CD4-positive, alpha-beta T cell treated with Interferon gamma for 1 hour (primary cell): Measurements from ENCODE around the gene UST.

ENCODE experiments used
- DNase-seq: peaks from one replicate; pipeline ENCODE4 v3.0.0-alpha.2; 2020

UST gene

DNA sequence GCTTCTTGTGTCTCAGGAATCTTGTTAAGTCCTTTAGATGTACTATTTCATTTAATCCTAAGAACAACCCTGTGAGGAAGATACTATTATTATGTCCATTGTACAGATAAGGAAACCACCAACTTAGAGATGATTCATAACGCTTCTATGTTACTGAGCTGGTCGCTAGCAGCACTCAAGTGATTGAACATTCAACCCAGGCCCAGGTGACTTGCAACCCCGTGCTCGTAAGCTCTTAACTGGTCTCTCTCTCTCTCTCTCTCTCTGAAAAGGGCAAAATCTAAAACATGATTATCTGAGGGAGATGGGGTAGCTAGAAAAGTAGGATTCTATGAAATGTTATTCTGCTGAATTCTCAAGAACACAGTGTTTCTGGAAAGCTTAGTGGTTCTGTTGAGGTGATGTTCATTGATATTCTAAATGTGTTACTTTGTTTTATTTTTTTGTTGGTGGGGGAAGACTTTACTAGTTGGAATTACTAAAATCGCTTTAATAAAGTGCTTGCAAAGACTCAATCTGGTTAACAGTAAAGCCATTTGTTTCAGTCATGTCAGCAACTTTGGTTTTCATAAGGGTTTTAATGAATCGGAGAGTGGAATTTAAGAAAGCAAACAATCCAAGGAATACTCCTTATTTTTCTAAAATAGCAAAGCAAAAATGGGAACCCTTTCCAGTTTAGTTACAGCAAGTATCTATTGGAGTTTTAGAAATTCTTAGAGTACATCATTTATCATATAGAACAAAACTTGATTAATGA, 305.7 kb downstream of the UST start:
- no peak for DNase-seq

DNA sequence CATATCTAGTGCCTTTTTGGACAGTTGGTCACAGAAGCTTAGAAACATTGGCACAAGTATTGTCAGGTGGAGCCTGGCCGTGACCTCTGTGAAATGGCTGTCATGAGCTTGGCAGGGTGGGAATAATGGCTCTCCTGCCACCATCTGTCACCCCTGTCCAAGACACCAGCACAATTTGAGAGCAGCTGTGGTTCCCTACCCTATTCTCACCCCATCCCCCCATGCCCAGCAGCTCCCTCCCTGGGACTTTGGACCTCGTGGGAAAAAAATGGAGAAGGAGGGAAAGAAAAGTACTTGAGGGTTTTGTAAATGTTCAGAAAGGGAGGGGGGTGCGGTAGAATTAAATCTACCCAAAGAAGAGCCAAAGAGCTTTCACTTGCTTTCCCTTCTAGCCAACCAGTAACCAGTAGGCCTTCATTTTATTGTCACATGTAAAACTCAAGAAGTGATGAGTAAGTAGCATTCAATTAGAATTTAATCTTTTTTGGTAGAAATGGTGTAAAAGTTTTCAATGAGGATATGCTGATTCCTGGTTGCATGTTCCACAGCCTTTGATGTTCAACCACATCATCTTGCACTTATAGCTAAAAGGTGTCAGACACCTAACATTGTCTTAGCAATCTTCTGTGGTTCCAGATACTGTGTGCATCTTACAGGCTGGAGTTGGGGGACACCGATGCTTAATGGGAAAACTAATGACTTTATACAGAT, 307.2 kb downstream of the UST start:
- DNase-seq = no peak

DNA sequence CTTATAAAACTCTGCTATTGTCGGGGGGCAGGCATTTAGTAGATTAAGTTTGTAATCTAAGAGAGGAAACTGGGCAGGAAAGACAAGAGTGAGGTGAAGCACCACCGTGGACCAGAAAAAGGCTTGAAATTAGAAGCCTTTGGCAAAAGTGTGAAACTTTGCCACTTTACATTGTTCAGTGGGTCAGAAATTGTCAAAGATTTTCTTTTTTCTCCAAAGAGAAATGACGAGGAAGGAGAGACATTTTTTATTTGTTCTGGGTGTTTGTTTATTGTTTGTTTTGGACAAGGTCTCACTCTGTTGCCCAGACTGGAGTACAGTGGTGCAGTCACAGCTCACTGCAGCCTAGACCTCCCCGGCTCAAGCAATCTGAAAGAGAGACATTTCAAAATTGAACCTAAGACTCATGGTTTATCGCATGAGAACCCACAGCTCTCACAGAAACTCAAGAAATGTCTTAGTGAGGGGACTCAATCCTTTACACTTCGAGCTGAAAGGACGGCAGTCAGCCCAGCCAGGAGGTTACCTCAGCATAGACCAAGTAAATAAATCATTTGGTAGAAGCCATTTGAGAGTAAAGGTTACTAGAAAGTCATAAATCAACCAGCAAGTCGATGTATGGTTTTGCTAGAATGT, 307.8 kb downstream of the UST start:
- no peak for DNase-seq

DNA sequence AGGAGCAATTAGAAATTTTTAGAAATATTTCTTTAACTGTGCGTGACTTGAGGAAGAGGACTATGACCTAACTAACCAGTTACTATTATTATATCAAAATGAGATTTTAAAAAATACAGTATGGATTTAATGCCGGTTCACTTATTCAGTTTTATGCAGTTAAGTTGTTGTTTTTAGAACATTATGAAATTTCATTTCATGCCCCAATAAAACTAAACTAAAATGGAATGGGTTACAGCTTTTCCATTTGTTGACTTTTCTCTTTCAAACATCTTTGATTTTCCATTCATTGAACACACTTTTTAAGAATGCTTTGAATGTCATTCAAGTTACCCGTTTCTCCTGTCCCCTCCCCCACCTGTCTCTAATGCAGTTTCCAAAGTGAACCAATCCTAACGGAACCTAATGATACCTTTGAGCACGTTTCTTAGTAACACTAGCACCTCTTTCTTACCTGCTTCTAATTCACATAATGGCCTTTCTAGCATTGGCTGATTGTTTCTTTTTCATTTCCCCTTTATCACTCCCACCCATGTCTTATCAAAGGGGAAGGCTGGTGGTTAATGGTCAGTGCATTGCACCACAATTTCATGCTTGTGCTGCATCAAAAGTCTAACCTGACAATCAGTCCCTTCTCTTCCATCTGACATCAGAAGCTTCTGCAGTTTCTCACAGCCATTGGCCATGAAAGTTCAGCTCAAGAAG, 308.5 kb downstream of the UST start:
- no peak for DNase-seq

DNA sequence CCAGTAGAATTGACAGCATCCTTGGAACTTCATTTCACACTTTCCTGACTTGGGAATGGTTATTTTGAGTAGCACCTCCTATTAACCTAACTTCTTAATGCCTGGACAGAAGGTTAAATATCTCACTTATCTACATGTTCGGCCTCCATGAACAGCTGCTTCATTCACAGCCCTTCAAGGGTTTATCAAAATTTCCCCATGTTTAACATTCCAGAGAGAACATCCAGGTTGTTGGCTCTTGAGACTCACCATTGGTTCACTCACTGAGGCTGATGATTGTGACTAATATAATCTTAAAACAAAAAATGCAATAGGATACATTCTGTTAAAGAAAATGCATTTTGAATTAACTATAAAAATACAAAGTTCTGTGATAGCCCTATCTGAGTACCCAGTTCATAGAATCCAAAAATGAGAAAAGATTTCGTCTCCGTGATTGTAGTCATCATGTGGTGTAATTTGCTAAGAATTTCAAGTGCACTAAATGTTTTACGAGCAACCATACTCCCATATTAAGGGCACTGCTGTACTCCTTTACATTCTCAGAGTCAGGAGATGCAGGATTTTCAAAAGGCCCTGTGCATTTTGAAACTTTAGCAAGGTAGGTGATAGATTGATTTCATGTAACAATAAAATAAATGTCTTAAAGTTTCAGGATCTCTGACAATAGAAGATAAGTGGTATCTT, 310.1 kb downstream of the UST start:
- DNase-seq = no peak

DNA sequence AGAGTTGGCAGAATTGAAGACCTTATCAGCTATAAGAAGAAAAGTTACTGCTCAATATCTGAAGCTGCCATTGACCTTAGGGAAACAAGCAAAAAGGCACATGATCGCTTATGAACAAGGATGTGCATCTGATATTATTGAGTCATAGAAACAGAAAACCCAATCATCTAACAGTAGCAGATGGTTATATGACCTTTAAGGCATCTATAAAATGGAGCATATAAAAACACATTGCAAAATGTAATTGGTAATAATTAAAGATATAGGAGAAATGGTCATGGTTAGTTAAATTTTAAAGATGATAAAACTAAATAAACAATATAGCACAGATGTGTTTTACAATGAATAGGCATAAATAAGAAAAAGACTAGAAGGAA, 310.6 kb downstream of the UST start:
- no peak for DNase-seq

DNA sequence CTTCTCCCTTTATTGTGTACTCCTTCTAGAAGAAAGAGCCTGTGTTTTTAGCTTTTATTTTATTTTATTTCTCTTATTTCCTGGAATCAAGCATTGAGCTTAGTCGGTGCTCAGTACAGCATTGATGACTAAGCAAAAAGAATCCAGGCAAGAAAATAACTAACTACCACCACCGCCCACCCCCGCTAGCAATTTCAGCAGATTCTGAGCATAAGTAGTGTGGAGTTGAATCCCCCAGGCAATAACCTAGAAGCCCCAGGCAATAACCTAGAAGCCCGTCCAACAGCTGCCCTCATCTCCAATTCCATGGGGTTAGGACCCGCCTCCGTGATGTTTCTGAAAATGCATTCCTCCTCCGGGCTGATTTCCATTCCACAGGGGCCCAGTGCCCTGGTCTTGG, 312.7 kb downstream of the UST start:
- no peak for DNase-seq

DNA sequence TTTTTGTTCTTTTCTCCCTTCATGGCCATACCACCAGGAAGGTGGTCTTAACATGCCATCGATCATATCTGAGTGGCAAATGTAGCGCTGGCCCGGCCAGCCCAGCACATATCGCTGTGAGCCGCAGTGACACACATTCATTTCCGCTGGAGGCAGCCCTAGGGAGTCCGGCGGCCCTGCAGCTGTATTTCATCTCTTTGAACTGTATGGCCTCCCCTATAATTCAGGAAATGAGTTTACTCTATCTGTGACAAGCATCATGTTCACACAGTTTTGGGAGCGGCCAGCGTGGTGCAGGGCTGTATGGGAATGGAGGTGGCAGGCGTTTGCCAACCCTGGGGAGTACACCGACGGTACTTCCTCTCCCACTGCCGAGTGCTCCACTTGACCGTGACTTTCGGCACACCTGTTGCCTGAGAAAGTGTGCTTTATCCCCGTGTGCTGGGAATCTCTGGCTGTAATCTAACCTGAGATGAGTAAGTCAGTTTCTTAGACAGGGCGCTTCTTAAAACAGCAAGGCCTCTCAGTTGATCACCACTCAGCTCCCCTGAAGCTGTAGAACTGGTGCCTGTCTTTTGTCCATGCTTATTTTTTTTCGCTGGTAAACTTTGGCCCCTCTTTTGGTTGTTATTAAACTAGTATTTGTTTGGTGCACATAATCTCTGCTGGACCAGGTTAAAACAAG, 313.6 kb downstream of the UST start:
- peak; percentile 52 for DNase-seq

DNA sequence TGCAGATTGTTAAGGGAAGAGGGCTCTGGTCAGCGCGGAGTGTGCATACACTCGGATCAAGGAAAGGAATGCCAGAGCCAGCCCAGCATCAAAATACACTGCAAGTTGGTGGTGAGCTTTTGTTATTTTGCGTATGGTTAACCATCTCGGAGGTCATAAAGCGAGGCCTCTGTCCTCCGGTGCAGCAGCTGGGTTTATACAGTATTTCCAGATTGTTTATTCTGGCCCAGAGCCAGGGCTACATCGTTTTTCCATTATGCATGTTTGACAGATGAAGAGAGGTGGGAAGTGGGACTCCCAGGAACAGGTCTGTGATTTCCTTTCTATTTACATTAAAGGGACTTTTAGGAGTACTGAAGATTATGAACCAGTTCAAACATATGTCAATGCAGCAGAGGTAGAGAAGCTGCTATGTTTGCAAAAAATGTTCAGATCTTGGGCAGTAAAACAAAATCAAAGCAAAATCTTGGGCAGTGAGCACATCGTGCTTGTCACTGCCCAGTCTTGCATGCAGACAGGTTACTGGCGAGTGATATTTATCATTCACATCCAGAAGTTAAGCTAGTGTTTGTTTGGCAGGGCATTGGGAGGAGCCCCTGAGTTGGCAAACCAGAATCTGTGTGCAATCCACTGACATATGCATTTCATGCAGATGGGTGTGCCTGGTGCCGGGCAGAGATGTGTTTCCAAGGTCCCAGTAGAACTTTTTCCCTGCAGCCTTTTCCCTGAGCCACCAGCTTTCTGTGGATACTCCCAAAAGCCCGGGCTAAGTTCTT, 314.3 kb downstream of the UST start:
- DNase-seq = no peak

DNA sequence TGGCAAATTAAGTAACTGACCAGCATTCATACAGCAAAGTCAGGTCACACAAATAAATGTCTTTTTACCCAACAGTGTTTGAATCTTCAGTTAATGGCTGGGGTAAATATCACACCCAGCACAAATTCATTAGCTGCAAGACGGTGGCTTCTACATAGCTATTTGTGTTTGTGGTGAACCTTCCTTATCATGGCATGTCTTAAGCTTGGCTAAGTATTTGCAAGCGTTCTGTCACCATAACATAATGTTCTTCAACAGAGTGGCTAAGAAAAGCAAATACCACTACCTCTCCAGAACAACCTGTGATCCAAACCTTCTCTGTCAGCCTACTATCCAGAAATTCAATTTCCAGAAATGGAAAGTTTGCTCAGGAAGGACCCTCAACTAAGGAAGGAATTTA, 315.1 kb downstream of the UST start:
- no peak for DNase-seq

DNA sequence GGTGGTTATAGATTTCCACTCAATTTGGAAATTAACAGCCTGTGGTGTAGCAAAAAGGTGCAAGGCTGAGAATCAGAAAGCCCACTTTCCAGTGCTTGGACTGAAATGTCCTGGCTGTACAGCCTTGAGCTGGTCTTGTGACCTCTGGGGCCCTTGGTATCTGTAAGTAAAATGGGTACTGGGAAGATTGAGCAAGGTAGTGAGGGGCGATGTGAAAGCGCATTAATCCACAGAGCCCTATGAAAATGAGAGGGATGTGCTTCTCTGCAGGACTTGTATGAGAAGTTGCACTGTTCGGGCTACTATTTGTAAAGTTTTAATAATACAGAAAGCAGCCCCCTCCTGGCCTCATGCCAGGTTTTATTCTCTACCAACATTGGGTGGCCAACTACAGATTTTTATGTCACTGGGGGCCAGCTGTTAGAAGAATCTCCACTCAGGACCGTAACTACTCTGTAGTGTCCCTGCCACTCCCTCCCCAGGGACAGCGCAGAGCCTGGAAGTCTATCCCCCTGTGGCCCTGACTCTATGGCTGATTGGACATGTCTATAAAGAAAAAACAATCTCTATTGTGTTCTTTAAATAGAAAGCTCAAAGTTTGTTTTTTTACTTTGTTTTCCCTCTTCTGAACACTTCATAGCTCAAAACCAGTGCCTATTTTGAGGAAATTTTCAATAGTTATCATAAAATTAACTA, 316.0 kb downstream of the UST start:
- no peak for DNase-seq

DNA sequence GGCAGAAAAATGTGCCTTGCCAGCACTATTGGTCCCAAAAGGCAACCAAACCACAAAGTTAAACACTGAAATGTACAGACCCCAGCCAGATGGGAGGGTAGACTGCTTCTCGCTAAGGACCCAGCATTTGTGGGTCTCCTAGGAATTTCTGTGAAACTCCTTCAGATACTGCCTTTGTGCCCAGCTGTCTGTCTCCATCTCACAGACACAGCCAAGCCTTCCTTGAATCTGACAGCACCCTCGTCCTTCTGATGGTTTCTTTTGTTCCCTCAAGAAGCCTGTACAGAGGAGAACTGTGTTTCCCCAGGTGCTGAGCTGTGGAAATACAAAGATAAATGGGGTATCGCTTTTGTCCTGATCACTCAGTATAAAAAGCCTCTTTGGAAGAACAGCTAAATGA, 316.6 kb downstream of the UST start:
- DNase-seq = no peak

DNA sequence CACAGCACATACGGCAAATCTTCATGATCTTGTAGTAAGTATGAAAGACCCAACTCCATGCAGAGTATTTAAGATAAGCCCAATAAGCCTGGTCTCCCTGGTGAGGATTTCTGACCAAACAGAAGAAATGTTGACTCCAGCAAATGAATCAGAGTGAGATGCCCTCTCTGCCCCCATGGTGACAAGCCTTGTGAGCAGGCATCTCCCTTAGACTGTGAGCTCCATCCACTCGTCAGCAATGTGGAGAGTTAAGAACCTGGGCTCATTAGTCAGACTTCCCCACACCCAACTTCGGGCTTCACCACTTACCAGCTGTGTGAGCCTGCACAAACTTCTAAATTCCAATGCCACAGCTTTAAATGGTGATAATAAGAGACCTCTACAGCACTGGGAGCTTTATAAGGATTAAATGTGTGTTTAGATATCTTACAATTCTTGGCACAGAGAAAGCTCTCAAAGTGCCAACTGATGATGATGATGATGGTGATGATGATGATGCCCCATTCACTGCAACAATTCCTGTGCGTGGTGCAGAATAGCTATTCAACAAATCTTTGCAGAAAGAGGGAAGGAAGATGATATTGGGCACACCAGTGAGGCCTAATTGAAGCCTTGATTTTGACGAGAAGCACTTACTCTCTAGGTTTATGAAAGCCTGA, 317.3 kb downstream of the UST start:
- no peak for DNase-seq

DNA sequence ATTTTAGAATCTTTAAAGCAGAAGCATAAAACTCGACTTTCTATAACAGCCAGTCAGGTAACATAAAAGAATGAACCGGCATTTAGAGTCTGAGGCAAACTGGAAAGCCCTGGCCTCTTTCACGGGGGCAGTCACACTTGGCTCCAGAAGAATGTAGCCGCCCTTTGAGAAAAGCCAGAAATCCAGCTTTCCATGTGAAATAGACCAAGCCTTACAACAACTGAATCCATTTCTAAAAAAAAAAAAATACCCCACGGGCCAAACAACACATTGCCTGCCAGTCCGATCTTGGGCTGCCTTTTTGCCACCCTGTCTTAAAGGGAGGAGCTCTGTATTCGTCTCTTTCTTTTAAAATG, 317.8 kb downstream of the UST start:
- no peak for DNase-seq

DNA sequence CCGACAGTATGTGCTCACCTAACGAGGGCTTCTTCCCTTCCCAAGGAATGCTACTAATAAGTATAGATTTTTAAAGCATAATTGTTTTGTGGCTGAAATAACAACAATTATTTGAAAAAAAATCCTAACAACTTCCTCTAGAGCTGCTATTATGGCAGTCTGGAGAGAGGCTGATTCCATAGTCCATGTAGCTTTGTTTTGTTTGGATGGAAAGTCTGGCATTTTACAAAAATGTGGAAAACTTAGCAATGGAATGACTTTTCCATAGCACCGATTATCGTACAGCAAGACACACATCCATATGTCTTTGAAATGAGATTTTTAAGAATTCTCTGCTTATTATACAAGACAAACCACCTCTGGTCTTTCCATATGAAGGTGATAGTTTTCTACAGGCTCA, 318.3 kb downstream of the UST start:
- DNase-seq = no peak

DNA sequence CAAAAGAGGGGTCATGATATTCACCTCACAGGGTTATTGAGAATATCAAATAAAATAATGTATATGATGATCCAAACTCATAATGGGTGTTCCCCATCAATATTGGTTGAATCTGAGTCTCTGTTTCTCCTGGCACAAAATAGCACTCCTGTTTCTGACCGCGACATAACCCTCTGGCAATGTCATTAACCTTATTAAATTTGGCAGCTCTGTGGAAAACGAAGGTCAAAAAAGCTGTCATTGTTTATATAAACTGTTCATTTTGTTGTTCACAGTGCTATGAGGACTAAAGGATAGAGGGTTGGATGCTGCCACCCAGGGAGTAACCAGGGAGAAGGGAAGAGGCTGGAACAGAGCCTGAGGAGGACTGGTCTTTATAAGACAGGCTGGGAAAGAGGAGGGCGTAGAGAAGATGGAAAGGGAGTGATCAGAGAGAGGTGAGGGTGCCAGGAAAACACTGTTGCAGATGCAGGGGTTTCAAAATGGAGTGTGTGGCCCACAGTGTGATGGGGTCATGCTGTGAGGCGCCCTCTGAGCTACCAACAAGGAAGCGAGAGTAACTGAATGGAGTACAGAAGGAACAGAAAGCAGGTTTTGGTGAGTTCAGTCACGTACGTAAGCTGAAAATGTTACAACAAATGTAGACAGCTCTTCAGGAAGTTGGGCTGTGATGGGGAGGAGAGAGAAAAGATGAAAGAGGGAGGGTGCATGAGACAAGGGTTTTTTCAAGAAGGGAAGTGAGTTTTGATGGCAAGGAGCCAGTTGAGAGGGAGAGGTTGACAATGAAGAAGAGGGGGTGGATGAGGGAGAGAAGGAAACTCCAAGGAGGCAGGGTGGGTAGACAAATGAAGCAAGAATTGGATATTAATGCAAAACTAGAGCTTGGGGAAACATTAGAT, 319.1 kb downstream of the UST start:
- peak; percentile 55 for DNase-seq

DNA sequence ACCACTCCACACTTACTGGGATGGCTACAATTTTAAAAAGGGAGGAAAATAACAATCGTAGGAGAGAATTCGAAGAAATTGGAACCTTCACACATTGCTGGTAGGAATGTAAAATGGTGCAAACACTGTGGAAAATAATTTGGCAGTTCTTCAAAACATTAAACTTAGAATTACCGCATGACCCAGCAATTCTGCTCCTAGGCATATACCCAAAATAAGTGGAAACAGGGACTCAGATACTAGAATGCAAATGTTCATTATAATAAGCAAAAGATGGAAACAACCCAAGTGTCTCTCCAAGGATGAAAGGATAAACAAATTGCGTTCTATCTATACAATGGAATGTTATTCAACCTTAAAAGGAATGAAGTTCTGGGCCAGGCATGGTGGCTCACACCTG, 325.2 kb downstream of the UST start:
- no peak for DNase-seq

DNA sequence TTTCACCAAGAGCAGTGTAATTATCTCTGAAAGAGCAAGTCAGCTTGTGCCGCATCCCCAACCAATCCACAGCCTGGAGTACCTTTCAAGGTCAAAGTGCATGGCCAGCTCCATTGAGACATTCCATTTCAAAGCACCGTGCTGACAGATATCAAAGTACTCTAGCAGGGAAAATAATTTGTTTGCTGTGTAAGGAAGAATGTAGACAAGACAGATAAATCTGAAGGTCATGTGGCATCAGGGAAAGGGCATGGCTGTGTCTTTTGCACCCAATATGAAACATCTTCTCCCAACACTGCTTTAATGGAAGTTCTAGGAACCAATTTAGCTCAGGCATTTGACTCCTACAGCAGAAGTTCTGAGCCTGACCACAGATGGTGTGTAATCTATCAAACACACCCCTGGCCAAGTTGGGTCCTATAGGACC, 328.0 kb downstream of the UST start:
- no peak for DNase-seq

DNA sequence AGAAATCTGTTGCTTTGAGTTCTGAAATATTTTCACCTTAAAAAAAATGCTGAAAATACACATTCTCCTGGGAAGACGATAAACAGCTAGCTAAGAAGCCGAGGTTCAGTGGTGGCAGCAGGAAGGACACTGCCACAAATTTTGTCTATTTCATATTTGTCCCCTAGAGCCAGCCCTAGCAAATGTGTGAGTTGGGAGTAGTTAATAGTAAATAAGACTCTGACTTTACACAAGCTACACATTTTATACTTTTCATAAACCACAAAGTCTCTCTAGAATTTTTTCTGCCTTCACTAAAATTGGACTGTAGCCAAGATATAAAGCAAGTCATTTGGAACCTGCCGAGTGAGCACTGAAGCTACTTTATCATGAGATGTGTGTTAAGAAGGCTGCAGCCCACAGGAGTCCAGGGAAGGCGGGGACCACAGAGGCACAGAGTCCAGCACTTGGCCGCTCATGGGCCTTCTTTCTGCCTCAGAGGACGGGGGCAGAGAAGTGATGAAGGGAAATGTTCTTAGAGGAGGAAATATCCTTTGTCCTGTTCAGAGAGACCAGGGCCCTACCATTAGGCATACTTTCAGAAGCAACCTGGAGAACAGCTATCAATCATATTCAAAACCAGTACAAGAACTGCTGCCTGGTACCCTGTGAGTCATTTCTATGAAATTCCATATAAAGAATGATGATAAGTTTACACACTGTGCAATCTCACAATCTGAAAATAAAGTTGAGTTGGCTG, 329.0 kb downstream of the UST start:
- DNase-seq = no peak
